Measurements from ENCODE around the gene NEDD4L. TPM values are rescaled to one million over a fixed set of nuclear protein-coding genes. Genes with fewer than 3 reads are reported as not detected.

Gene NEDD4L
- total and polyA plus RNA-seq, 10 of the 15 experiments (the other 5 are each of a cell fraction or from before 2014, with no cell fraction given): 7.4 to 24.0 (median 17.7) TPM

GRCh38 chr18:58091099-58091611 is 47.1 kb downstream of the NEDD4L start (continued):
- TF ChIP-seq REST (IDR thresholded peaks at IDR 0.05; ENCODE audit: low read depth, low read length): no peak
- TF ChIP-seq NFXL1 (IDR thresholded peaks at IDR 0.05; ENCODE audit: borderline replicate concordance): no peak
- TF ChIP-seq EED (IDR thresholded peaks at IDR 0.05; ENCODE audit: low read depth): 0 out of 2 replicates have a peak, but pooled peaks have one; percentile 24
- peak; percentile 74; the same call in 1 of the 2 replicates for TF ChIP-seq ZNF687 (IDR thresholded peaks at IDR 0.05)
- no peak for TF ChIP-seq NFYB (IDR thresholded peaks at IDR 0.05; ENCODE audit: insufficient read depth, low read depth, low read length)
- TF ChIP-seq POLR2AphosphoS2 (IDR thresholded peaks at IDR 0.05; ENCODE audit: low read depth, low read length): no peak
- peak; percentile 54; the same call in 1 of the 2 replicates for TF ChIP-seq NBN (IDR thresholded peaks at IDR 0.05)
- no peak for TF ChIP-seq KDM1A (IDR thresholded peaks at IDR 0.05; ENCODE audit: borderline replicate concordance)
- TF ChIP-seq STAT3 (IDR thresholded peaks at IDR 0.05; ENCODE audit: low read depth, low read length): no peak
- no peak for TF ChIP-seq NR2C1 (IDR thresholded peaks at IDR 0.05)
- TF ChIP-seq BHLHE40 (IDR thresholded peaks at IDR 0.05; ENCODE audit: borderline replicate concordance in 1 of 2, low read depth in 2 of 2, low read length in 1 of 2): peak in 1 of 2 experiments; percentile 48; a peak in 1 of 4 replicates
- no peak for TF ChIP-seq WRNIP1 (IDR thresholded peaks at IDR 0.05; ENCODE audit: borderline replicate concordance, low read depth, low read length)
- no peak for TF ChIP-seq CEBPB (IDR thresholded peaks at IDR 0.05; ENCODE audit: borderline replicate concordance in 1 of 2, low read depth in 2 of 2, low read length in 2 of 2)
- no peak for TF ChIP-seq SKIL (IDR thresholded peaks at IDR 0.05; ENCODE audit: low read depth, poor library complexity, severe bottlenecking)
- TF ChIP-seq PKNOX1 (IDR thresholded peaks at IDR 0.05): no peak
- no peak for TF ChIP-seq MTA3 (IDR thresholded peaks at IDR 0.05; ENCODE audit: borderline replicate concordance, low read length)
